T-helper 1 cell treated with Interleukin-12 subunit alpha and Interleukin-12 subunit beta and Interleukin-4 antibody, amounts not matched to agents 30 μg/mL and 1 μg/mL, for 36 hours (primary cell): ENCODE results near the gene PLEKHJ1.

Experiments
- H3K27ac Mint-ChIP-seq: one replicate; pipeline ENCODE4 v1.8.0; 2021; ENCODE audit warnings: mild to moderate bottlenecking, mixed read lengths
- H3K27me3 Mint-ChIP-seq: one replicate; pipeline ENCODE4 v1.8.0; 2021; ENCODE audit warnings: low read depth, mixed read lengths
- H3K36me3 Mint-ChIP-seq: one replicate; pipeline ENCODE4 v1.8.0; 2021; ENCODE audit warnings: low read depth, mixed read lengths
- H3K4me1 Mint-ChIP-seq: one replicate; pipeline ENCODE4 v1.8.0; 2021; ENCODE audit warnings: low read depth, mixed read lengths
- H3K4me3 Mint-ChIP-seq: one replicate; pipeline ENCODE4 v1.8.0; 2021; ENCODE audit warnings: mild to moderate bottlenecking, moderate library complexity, mixed read lengths
- H3K9me3 Mint-ChIP-seq: one replicate; pipeline ENCODE4 v1.8.0; 2021; ENCODE audit warnings: mixed read lengths

The PLEKHJ1 gene

GRCh38 chr19:2274185-2274711 is 38.1 kb upstream of the PLEKHJ1 start:
- H3K36me3 Mint-ChIP-seq = peaks cover 29% of the 10 kb centered on the region
- peak overlapping the region; percentile 65 for H3K27ac Mint-ChIP-seq
- H3K9me3 Mint-ChIP-seq = no peaks in the 10 kb centered on the region
- H3K4me1 Mint-ChIP-seq = peaks cover 19% of the 10 kb centered on the region
- H3K27me3 Mint-ChIP-seq = no peaks in the 10 kb centered on the region
- peak overlapping the region; percentile 62 for H3K4me3 Mint-ChIP-seq

- Mint-ChIP-seq H3K27me3 (no peaks in the 10 kb centered on the region), H3K9me3 (no peaks in the 10 kb centered on the region), H3K4me1 (peaks cover 20% of the 10 kb centered on the region), H3K27ac (peak overlapping the region; percentile 67), H3K4me3 (peak overlapping the region; percentile 70), H3K36me3 (peaks cover 29% of the 10 kb centered on the region)
Observed at GRCh38 chr19:2273356-2274184, 37.4 kb upstream of the PLEKHJ1 start.

GRCh38 chr19:2271234-2272103 is 35.3 kb upstream of the PLEKHJ1 start:
- H3K4me3 Mint-ChIP-seq = peak overlapping the region; percentile 86
- H3K27ac Mint-ChIP-seq = peak overlapping the region; percentile 82
- H3K4me1 Mint-ChIP-seq = peaks cover 26% of the 10 kb centered on the region
- H3K36me3 Mint-ChIP-seq = peaks cover 25% of the 10 kb centered on the region
- H3K9me3 Mint-ChIP-seq = no peaks in the 10 kb centered on the region
- no peaks in the 10 kb centered on the region for H3K27me3 Mint-ChIP-seq

GRCh38 chr19:2270423-2271233 is 34.5 kb upstream of the PLEKHJ1 start:
- peaks cover 25% of the 10 kb centered on the region for H3K36me3 Mint-ChIP-seq
- no peaks in the 10 kb centered on the region for H3K9me3 Mint-ChIP-seq
- H3K4me3 Mint-ChIP-seq = peak overlapping the region; percentile 90
- H3K4me1 Mint-ChIP-seq = peaks cover 28% of the 10 kb centered on the region
- peak overlapping the region; percentile 78 for H3K27ac Mint-ChIP-seq
- no peaks in the 10 kb centered on the region for H3K27me3 Mint-ChIP-seq

GRCh38 chr19:2270157-2270422 is 34.0 kb upstream of the PLEKHJ1 start:
- Mint-ChIP-seq H3K9me3 (no peaks in the 10 kb centered on the region), H3K27ac (peak overlapping the region; percentile 87), H3K4me1 (peaks cover 28% of the 10 kb centered on the region), H3K36me3 (peaks cover 24% of the 10 kb centered on the region), H3K4me3 (peak overlapping the region; percentile 90), H3K27me3 (no peaks in the 10 kb centered on the region)

- Mint-ChIP-seq H3K27ac (peak overlapping the region; percentile 87), H3K4me1 (peaks cover 28% of the 10 kb centered on the region), H3K9me3 (no peaks in the 10 kb centered on the region), H3K36me3 (peaks cover 22% of the 10 kb centered on the region), H3K27me3 (no peaks in the 10 kb centered on the region), H3K4me3 (peak overlapping the region; percentile 90)
Observed at GRCh38 chr19:2269244-2270156, 33.4 kb upstream of the PLEKHJ1 start.

GRCh38 chr19:2268861-2269243 is 32.7 kb upstream of the PLEKHJ1 start:
- peaks cover 22% of the 10 kb centered on the region for H3K4me1 Mint-ChIP-seq
- no peaks in the 10 kb centered on the region for H3K27me3 Mint-ChIP-seq
- peak overlapping the region; percentile 90 for H3K4me3 Mint-ChIP-seq
- peaks cover 16% of the 10 kb centered on the region for H3K36me3 Mint-ChIP-seq
- H3K9me3 Mint-ChIP-seq = no peaks in the 10 kb centered on the region
- H3K27ac Mint-ChIP-seq = no peak overlapping the region

GRCh38 chr19:2268480-2268830 is 32.3 kb upstream of the PLEKHJ1 start:
- Mint-ChIP-seq H3K9me3 (no peaks in the 10 kb centered on the region), H3K27ac (peak overlapping the region; percentile 45), H3K36me3 (peaks cover 12% of the 10 kb centered on the region), H3K27me3 (no peaks in the 10 kb centered on the region), H3K4me1 (peaks cover 18% of the 10 kb centered on the region), H3K4me3 (peak overlapping the region; percentile 90)

- H3K27me3 Mint-ChIP-seq = no peaks in the 10 kb centered on the region
- no peak overlapping the region for H3K27ac Mint-ChIP-seq
- H3K4me1 Mint-ChIP-seq = peaks cover 14% of the 10 kb centered on the region
Observed at GRCh38 chr19:2266183-2266993, 30.3 kb upstream of the PLEKHJ1 start.

GRCh38 chr19:2261438-2262172 is 25.5 kb upstream of the PLEKHJ1 start:
- H3K4me1 Mint-ChIP-seq = peaks cover 30% of the 10 kb centered on the region
- no peaks in the 10 kb centered on the region for H3K9me3 Mint-ChIP-seq
- no peaks in the 10 kb centered on the region for H3K36me3 Mint-ChIP-seq
- no peaks in the 10 kb centered on the region for H3K27me3 Mint-ChIP-seq
- no peak overlapping the region for H3K27ac Mint-ChIP-seq
- no peak overlapping the region for H3K4me3 Mint-ChIP-seq

More at GRCh38 chr19:2266183-2266993, 30.3 kb upstream of the PLEKHJ1 start:
- Mint-ChIP-seq H3K4me3 (peak overlapping the region; percentile 31), H3K9me3 (no peaks in the 10 kb centered on the region), H3K36me3 (peaks cover 2% of the 10 kb centered on the region)

- H3K9me3 Mint-ChIP-seq = no peaks in the 10 kb centered on the region
- peak overlapping the region; percentile 29 for H3K4me3 Mint-ChIP-seq
- H3K36me3 Mint-ChIP-seq = no peaks in the 10 kb centered on the region
- no peaks in the 10 kb centered on the region for H3K27me3 Mint-ChIP-seq
- H3K4me1 Mint-ChIP-seq = peaks cover 26% of the 10 kb centered on the region
- peak overlapping the region; percentile 82 for H3K27ac Mint-ChIP-seq
Observed at GRCh38 chr19:2260341-2260805, 24.2 kb upstream of the PLEKHJ1 start.

GRCh38 chr19:2259336-2259735 is 23.2 kb upstream of the PLEKHJ1 start:
- Mint-ChIP-seq H3K36me3 (no peaks in the 10 kb centered on the region), H3K4me3 (no peak overlapping the region), H3K27me3 (no peaks in the 10 kb centered on the region), H3K4me1 (peaks cover 26% of the 10 kb centered on the region), H3K27ac (peak overlapping the region; percentile 86), H3K9me3 (no peaks in the 10 kb centered on the region)
